GM20431 (cell line): ENCODE measurements around the gene BAHCC1.

ENCODE experiments used
- in situ Hi-C: fragments of 300-500 bp; cut with MseI, MboI; formaldehyde crosslinking; loops from one replicate; pipeline ENCODE4 v1.15.0; 2020; ENCODE audit warnings: low sequenced_read_pairs; ENCODE audit not compliant: unreplicated experiment

The BAHCC1 gene

DNA sequence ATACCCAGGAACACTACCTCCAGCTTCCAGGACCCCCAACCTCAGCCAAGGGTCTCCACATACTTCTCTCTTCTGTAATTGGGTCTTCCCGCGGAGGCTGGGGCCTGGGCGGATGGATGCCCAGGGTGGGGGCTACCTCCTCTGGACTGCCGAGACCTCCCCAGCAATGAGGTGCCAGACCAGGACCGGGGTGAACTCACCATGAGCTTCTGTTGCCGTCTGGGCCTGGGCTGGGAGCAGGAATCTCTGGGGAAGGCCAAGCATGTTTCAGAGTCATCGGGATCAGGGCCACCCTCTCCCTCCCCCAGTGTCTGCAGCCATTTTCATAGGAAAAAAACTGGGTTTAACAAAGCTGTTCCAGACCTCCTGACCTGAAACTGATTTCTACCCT is 10.3 kb upstream of the BAHCC1 start:
- in situ Hi-C loops, result no loop called here

DNA sequence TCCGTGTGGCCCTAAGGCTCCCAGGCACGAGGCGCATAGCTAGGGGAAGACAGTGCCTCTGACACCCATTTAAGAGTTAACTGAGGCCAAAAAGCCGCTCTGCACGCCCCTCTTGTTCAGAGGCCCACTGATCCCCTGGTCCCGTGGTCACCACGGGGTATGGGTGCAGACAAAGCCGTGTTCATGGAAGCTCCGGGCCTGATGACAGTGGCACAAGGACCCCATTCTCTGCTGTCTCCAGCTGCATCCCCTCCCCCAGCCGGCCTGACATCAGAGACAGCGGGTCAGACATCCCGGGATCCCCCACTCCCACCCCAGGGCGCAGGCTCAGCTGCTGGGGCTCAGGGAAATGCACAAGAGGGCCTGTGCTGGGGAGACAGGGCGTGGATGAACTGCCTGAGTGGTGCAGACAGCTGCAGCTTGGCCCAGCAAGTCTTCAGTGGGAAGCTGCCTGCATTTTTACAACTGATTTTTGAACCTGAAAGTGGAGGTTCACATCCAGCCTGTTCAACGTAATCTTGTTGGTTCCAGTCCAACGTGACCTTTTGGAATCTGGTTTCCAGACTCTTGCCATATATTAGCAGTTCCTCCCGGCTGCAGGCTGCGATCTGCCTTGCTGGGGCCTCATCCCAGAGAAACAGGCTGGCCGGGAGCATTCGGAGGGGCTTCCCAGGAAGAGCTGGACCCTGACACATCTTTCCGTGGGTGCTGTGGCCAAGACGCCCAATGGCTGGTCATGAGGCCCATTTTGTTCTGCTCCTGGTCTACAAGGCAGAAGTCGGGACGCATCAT is 9.7 kb upstream of the BAHCC1 start:
- in situ Hi-C loops, result no loop called here

DNA sequence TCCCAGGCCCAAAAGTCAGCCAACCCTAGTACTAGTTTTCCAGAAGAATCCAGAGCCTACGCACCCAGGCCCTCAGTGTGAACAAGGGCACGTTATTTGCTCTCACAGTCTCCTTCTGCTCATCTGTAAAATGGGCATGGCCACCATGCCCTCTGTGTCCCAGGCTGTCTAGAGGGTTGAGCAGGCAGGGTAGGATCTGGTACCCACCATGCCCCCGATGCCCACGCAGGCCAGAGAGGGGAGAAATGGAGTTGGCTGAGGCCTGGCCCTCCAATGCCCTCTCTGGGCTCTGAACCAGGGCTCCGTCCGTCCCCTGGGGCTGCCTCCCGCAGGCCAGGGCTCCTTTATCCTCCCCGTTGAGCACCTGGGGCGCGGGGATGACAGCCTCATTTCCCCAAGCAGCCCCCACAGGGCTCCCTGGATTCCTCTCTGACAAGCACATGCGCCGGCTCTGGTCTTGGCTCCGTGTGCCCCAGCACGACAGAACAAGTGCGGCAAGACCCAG is 9.1 kb upstream of the BAHCC1 start:
- in situ Hi-C loops, result no loop called here

DNA sequence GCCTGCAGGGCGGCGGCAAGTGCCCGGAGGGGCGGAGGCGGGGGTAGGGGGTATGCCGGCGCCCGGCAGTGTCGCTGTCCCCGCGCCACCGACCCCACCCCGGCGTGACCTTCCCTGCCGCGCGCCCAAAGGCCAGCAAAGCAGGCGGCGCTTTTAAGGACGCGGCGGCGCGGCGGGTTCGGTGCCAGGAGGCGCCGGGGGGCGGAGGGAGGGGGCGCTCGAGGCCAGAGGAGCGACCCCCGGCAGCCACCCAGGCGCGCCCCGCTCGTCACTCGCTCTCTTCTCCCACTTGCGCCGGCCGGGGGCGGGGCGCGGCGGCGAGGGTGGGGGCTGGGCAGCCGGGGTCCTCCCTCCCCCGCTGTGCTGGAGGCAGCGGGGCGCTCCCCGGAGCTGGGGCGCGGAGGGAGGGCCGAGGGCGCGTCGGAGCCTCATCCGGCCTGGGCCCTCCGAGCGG is 8.6 kb upstream of the BAHCC1 start:
- in situ Hi-C loops, result no loop called here

DNA sequence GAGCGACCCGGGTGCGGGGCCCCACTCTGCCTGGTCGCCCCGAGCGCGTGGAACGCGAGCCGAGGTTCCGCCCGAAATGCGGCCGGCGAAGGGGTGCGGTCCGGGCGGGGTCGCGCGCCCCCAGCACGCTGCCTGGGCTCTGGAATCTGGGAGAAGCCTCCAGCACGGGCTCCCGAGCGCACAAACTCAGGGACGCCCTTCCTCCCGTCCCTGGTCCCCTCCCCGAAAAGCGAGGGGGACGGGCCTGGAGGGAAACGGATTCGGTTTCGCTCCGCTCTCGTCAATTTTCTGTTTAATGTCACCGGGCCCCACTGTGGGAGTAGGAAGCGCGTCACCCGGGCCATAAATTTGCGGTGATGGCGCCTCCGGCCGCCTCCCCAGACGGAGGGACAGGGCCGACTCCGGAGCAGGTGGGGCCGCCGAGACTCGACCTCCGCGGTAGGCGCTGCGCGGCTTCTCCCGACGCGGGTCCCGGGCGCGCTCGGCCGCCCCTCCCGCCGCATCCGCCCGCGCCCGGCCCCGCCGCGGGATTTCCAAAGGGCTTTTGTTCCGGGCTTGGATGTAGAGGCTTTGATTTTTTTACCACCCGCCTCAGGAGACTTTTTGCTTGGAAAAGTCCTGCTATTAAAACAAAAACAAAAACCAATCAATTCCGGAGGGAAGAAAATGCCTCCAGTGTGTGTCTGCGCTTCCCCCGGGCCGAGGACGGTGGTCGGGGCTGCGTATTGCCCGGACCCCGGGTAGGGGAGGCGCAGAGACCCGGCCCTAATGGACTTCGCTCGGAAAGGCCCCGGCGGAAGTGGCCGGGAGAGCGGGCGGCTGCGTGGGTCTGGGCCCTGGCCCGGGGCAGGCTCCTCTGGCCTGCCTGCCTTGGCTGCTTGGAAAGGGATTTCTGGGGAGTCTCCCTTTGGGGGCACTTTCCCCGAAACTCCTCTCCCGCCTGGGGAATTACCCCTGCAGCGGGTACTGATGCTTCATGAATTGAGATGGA is 7.9 kb upstream of the BAHCC1 start:
- in situ Hi-C loops, result no loop called here

DNA sequence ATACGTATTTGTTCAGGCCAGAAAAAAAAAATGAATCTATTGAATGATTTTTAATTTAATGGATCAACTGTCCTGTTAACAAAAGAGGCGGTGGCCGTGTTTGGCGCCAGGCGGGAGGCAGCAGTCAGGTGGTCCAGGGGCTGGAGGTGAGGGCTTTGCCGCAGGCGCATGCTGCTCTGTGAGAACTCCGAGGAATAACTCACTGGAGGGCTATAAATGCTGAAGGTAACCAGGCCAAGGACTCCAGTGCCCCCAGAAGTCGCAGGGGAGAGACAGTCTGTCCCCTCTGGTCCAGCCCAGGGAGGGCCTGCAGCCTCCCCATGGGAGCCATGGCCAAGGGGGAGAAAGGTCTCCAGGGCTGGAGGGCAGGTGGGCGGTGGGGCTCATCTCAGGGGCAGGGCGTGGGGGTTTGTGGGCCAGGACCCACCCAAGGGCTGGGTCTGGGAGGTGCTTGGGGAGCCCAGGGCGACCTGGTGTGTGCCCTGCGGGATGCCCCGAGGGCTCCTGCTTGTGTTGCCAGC is 7.1 kb upstream of the BAHCC1 start:
- in situ Hi-C loops, result no loop called here

DNA sequence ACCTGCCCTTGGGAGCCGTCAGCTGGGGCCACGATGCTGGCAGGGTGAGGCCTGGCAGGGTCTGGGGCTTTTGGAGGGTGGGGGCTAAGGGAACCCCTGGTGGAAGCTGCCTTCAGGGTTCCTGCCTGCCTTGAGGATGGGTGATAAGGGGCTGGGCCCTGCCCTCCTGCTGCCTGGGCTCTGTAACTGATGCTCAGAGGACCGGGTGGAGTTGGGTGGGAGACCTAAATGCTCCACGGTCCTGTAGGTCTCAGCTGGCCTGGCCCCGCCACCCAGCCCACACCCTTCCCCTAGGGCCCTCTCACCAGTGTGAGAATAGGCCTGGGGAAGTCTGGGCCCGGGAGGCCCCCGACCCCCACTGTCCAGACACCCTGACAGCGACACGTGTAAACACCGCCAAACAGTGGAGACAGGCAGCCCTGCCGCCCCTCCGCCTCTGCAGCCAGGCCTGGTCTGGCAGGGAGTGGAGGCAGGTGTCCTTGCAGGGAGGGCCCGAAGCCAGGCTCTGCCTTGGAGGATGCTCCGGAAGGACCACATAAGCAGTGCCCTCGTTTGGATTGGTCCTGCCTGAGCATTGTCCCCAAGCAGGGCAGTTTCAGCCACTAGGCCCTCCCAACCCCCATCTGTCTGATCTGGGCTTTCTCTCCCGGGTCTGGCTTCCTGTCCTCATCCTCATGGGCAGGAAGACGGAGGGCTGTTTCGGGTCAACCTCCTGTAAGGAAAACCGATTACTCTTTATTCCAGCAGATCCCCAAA is 6.5 kb upstream of the BAHCC1 start:
- in situ Hi-C loops, result no loop called here

DNA sequence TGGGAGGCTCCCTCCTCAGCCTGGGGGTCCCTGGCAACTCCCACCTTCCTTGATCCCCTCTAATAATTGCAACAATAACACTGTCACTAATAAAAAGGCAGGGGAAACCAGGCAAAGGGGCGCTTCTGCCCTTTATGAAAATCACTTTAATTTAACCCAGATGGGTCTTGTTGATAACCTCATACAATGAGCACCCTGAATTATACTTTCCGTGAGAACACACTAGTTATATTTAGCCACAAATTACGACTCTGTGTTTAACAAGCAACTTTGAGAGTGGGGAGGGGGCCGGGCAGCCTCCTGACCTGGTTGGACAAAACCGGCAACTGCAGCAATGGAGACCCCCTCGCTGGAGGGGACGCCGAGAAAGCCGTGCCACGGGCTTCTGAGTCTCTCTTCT is 5.7 kb upstream of the BAHCC1 start:
- in situ Hi-C loops, result no loop called here

DNA sequence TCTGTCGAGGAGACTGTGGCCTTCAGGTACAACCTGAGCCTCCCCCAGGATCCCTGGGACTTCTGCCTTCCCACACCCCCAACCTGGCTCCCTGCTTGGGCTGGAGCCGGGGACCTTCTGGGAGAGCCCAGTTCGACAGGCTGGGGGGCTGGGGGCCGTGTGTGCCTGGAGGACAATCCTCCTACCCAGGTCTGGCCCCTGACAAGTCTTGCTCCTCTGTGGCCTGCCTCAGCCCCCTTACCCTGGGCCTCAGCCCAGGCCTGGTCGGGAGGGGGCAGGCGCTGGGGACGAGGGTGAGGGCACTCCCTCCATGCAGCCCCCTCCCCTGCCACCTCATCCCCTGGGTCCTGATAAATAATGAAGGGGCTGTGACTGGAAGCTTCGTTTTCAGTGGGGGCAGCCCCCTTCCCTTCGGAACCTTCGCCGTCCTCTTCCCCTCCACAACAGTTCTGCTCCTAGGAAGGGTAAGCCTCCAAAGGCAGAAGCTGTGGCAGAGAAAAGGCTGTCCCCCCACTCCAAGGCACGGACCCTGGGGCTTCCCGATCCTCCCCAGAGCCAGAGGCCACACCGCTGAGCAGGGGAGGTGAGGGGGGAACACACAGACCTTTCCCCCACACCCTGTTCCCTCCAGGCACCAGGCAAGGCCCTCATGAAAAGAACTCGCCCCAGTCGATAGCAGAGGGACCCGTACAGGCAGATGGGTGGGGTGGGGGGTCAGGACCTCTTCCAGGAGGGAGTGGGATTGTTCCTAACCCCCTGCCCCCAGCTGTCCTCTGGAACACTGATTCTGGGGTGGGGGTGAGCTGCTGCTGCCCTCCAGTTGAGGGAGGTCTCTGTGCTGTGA is 5.0 kb upstream of the BAHCC1 start:
- in situ Hi-C loops, result no loop called here

DNA sequence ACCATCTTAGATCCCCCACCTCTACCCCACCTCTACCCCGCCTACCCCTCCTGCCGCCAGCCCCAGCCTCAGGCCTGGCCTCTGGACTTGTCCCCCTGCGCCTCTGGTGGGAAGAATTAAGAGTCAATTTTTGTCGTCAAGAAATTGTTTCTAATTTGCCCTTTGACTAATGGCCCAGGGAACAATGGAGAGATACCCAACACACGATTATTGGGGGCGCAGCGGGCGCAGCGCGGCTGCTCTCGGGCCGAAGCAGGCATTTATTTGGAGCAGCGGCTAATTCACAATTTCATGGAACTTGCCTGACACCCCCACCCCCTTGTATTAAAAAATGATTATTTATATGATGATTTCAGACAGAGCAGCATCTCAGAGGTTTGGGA is 4.4 kb upstream of the BAHCC1 start:
- in situ Hi-C loops, result no loop called here

DNA sequence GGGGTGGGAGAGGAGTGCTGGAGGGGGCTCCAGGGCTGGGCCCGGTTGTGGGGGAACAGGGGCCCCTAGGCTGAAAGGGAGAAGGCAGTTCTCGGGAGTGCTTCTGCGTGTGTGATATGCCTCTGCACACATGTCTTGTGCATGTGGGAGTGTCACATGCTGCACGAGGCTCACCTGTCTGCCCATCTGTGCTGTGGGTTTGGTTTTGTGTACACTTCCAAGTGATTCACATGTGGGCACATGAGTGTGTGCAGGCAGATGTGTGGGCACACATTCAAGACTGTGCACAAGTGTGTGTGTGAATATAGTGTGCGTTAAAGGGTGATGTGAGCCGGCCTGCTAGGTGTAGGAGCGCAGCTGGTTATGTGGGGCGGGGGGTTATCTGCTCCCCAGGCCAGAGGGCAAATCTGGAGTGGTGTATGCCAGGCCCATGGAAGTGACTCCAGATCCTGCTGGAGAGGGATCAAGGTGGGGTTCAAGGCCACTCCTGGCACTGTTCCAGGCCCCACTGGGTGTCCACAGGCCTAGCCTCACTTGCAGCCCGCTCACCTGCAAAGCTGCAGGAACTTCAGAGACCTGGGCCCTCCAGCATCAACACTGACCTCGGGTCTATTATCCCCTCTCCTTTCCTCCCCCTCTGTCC is 3.8 kb upstream of the BAHCC1 start:
- in situ Hi-C loops, result no loop called here

DNA sequence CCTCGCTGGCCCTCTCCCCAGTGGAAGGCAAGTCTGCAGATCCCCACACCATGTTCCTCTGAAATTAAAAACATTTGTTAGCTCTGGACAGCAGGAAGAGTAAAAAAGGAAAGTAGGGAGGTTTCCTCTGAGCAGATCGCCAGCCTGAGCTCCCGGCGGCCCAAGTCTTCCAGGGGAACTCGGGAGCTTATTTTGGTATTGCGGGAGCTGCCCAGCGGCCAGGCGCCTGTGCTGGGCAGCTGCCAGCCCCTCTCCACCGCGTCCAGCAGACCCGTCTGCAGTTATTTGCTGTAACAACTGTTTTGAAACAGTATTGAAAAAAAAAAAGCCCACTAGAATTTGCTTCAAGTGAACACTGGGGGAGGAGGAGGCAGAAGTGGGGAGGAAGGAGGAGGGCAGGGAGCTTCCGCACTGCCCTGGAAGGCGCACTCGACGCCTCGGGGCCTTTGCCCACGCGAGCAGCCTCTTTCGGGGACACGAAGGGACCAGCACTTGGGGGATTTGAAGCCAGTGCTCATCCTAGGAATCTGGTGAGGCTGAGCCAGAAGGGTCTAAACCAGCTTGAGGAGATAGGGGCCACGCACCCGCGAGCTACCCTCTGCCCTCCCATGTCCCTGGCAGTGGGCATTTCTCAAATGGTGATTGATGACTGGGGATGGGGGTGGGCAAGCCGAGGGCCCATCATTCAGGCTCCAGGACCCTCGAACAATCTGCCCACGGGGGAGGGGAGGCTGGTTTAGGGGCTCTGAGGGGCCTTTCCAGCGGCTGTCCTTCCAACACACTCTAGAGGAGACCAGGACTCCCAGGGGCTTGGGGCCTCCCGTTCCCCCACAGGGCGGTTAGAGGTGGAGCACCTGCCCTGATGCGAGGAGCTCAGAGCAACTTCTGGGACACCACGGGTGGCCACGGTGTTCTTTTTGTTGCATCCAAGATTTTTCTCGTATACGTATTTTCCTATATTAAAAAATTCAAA is 3.0 kb upstream of the BAHCC1 start:
- in situ Hi-C loops, result no loop called here

DNA sequence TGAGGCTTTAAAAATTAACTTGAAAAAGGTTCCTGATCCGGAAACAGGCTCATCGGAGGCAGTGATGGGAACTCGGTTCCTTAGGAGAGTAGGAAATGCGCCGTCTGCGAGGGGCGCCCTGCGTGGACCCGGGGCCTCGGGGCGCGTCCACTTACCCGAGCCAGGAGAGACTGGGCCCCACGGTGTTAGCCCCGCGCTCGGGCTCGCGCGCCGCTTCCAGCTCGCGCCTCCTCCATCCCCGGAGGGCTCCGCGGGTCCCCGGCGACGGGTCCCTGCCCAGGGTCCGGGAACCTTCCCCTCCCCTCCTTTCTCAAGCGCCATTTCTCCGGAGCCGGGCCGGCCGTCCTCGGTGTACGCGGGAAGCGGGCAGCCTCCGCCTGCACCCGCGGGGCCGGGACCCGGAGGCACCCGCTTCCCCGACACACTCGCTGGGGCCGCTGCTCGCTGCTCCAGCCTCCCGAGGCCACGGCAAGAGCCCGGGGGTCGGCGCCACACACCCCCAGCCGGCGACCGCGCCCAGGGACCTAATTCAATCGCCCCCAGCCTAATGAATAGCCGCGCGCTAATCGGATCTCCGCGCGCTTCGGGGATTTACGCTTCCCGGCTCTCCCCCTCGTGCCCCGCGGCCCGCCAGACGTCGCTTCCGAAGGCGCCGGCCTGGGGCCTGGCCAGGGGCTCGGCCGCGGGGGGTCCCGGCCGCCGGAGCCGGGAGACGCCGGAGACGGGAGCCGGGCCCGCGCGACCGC is 2.2 kb upstream of the BAHCC1 start:
- in situ Hi-C loops, result no loop called here

DNA sequence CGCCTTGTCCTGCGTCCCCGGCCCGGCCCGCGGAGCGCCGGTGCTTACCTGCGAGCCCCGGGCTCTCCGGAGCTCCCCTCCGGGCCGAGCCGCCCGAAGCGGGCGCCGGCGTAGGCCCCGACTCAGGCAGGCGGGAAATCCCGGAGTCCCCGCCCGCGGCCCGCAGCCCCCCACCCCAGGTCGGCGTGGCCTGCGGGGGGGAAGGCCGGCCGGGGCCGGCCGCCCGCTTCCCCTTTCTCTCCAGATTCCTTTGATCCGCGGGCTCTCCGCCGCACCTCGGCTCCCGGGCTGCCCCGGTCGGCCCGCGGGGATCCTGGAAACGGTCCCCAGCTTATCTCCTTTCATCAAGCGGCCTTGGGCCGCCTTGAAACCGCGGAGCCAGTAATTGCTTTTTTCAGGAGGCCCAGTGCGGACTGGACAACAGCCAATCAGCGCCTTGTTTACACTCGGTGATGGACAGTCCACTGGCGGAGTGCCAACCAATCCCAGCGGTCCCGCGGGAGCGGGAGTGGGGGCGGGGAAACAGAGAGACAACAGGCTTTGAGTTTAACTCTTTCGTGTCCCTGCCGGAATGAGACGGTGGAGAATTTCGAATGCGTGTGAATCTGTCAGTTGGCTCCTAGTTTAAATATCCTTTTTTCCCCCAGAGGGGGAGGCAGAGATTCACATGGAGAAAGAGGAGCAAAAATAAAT is 1.4 kb upstream of the BAHCC1 start:
- in situ Hi-C loops, result no loop called here

DNA sequence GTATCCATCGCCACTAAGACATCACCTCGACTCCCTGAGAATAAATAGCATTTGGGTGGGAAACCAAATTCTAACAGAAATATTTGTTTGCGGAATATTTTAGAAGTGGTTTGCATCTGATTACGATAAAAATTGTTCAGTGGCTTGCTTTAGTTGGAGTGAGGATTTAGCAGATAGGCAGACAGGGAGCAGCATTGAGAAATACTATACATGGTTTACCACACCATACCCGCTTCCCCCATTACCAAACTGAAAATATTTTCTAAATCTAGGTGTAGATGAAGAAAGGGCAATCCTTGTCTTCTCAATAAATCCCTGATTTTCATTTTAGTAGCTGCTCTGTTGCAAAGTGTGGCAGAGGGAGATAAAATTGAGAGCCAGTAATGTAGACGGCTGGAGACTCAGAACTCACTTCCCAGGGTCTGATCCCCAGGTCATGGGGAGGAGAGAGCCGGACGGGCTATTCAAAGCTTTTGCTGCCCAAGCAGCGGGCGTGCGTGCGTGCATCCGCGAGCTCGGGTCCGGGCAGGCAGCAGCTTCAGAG is 808 bp upstream of the BAHCC1 start:
- in situ Hi-C loops, result no loop called here
